Measurements from ENCODE around the gene ZNF445.
"Not testable (repeated sequence)": the region's sequence is repeated elsewhere in the genome, so short reads cannot be mapped to it uniquely, and the experiment has no call there.

ZNF445 gene

GRCh38 chr3:44434834-44435510 is 42.5 kb downstream of the ZNF445 start:
- DNase-seq (ENCODE audit: low read depth in 2 of 2) = no peak

GRCh38 chr3:44430466-44430865 is 47.0 kb downstream of the ZNF445 start:
- no peak for DNase-seq (ENCODE audit: low read depth in 2 of 2)

- no peak for DNase-seq (ENCODE audit: low read depth in 2 of 2)
These were observed 48.0 kb downstream of the ZNF445 start for GRCh38 chr3:44429459-44429858.

- DNase-seq (ENCODE audit: low read depth in 2 of 2) = no peak
These were observed 48.6 kb downstream of the ZNF445 start for GRCh38 chr3:44428910-44429309.

- DNase-seq (ENCODE audit: low read depth in 2 of 2) = no peak
These were observed 49.8 kb downstream of the ZNF445 start for GRCh38 chr3:44427683-44428082.

- DNase-seq (ENCODE audit: low read depth in 2 of 2) = no peak
These were observed 52.7 kb downstream of the ZNF445 start for GRCh38 chr3:44424758-44425157.

- no peak for DNase-seq (ENCODE audit: low read depth in 2 of 2)
These were observed 56.2 kb downstream of the ZNF445 start for GRCh38 chr3:44421280-44421679.

GRCh38 chr3:44420676-44421075 is 56.8 kb downstream of the ZNF445 start:
- DNase-seq (ENCODE audit: low read depth in 2 of 2) = no peak

- DNase-seq (ENCODE audit: low read depth in 2 of 2) = no peak
These were observed 57.4 kb downstream of the ZNF445 start for GRCh38 chr3:44419923-44420650.

- no peak for DNase-seq (ENCODE audit: low read depth in 2 of 2)
These were observed 58.2 kb downstream of the ZNF445 start for GRCh38 chr3:44419116-44419922.

GRCh38 chr3:44418549-44418948 is 58.9 kb downstream of the ZNF445 start:
- DNase-seq (ENCODE audit: low read depth in 2 of 2) = no peak

- not testable (repeated sequence) for DNase-seq (ENCODE audit: low read depth in 2 of 2)
These were observed 59.4 kb downstream of the ZNF445 start for GRCh38 chr3:44418118-44418517.

GRCh38 chr3:44416031-44417030 is 61.1 kb downstream of the ZNF445 start:
- no peak for DNase-seq (ENCODE audit: low read depth in 2 of 2)

- DNase-seq (ENCODE audit: low read depth in 2 of 2) = no peak
These were observed 62.0 kb downstream of the ZNF445 start for GRCh38 chr3:44415421-44415820.

- DNase-seq (ENCODE audit: low read depth in 2 of 2) = no peak
These were observed 62.9 kb downstream of the ZNF445 start for GRCh38 chr3:44414517-44415090.

GRCh38 chr3:44412365-44412764 is 65.1 kb downstream of the ZNF445 start:
- no peak for DNase-seq (ENCODE audit: low read depth in 2 of 2)

- no peak for DNase-seq (ENCODE audit: low read depth in 2 of 2)
These were observed 66.3 kb downstream of the ZNF445 start for GRCh38 chr3:44411031-44411645.

GRCh38 chr3:44409640-44410410 is 67.6 kb downstream of the ZNF445 start:
- DNase-seq (ENCODE audit: low read depth in 2 of 2) = no peak

- DNase-seq (ENCODE audit: low read depth in 2 of 2) = no peak
These were observed 74.9 kb downstream of the ZNF445 start for GRCh38 chr3:44402548-44402947.

- DNase-seq (ENCODE audit: low read depth in 2 of 2) = no peak
These were observed 76.7 kb downstream of the ZNF445 start for GRCh38 chr3:44400771-44401170.

Measured in stimulated activated CD8-positive, alpha-beta memory T cell treated with anti-CD3 and anti-CD28 coated beads, Interleukin-15, amount 100 ng/mL, for 4 hours (primary cell).